NCI-H2227 (cell line): ENCODE measurements around the gene SLX4IP.
A peak's percentile ranks its signal among the peaks of the same experiment; 100 is the strongest.

Experiments used
- DNase-seq: peaks from one replicate; lab custom pipeline; 2025; ENCODE audit not compliant: unreplicated experiment; lab: John Stamatoyannopoulos, UW

SLX4IP gene

GRCh38 chr20:10672624-10673127 lies 237.6 kb downstream of the SLX4IP start:
- DNase-seq, result peak; percentile 56

GRCh38 chr20:10673176-10673841 lies 238.2 kb downstream of the SLX4IP start:
- DNase-seq, result peak; percentile 67

- DNase-seq, result peak; percentile 97
Measured at GRCh38 chr20:10673842-10674683, 239.0 kb downstream of the SLX4IP start, which contains the start of gene JAG1. JAG1 (minus strand) TSS chr20:10673999; CDS start chr20:10673530, 469 bp downstream.

- DNase-seq, result peak; percentile 81
Measured at GRCh38 chr20:10674684-10675449, 239.8 kb downstream of the SLX4IP start.

GRCh38 chr20:10675450-10675848 lies 240.3 kb downstream of the SLX4IP start:
- no peak for DNase-seq

- DNase-seq, result no peak
Measured at GRCh38 chr20:10676518-10676917, 241.4 kb downstream of the SLX4IP start.
